H9 (cell line): ENCODE data around the gene FGF6. TPM values are rescaled to one million over a fixed set of nuclear protein-coding genes. Genes with fewer than 3 reads are reported as not detected.

Experiments used
- DNase-seq: peaks from one replicate; pipeline ENCODE4 v3.0.0-alpha.2; 2017
- H2AFZ ChIP-seq: one replicate; pipeline ENCODE4 v1.6.1; 2013; ENCODE audit warnings: mild to moderate bottlenecking, low read length, control low read depth, moderate library complexity
- H2AK5ac ChIP-seq: 2 replicates; pipeline ENCODE4 v1.6.1; 2013; ENCODE audit warnings: low read length, control low read depth, mixed read lengths; ENCODE audit not compliant: insufficient read length
- H2BK120ac ChIP-seq: one replicate; pipeline ENCODE4 v1.6.1; 2013; ENCODE audit warnings: low read depth, mild to moderate bottlenecking, low read length, control low read depth, inconsistent platforms; ENCODE audit not compliant: poor library complexity, severe bottlenecking
- H2BK12ac ChIP-seq: 2 replicates; pipeline ENCODE4 v1.6.1; 2013; ENCODE audit warnings: low read length, control low read depth, mixed read lengths, low read depth; ENCODE audit not compliant: insufficient read length
- H2BK15ac ChIP-seq: 2 replicates; pipeline ENCODE4 v1.6.1; 2013; ENCODE audit warnings: low read depth, low read length, control low read depth
- H2BK20ac ChIP-seq: one replicate; pipeline ENCODE4 v1.6.1; 2013; ENCODE audit warnings: low read depth, mild to moderate bottlenecking, low read length, control low read depth, inconsistent platforms; ENCODE audit not compliant: poor library complexity, severe bottlenecking
- H2BK5ac ChIP-seq: 2 replicates; pipeline ENCODE4 v1.6.1; 2013; ENCODE audit warnings: low read length, control low read depth, mixed read lengths; ENCODE audit not compliant: insufficient read length
- H3K14ac ChIP-seq: 2 replicates; pipeline ENCODE4 v1.6.1; 2013; ENCODE audit warnings: low read length, control low read depth; ENCODE audit not compliant: insufficient read depth
- H3K18ac ChIP-seq: 2 replicates; pipeline ENCODE4 v1.6.1; 2013; ENCODE audit warnings: low read depth, mild to moderate bottlenecking, mixed read lengths, low read length, control low read depth; ENCODE audit not compliant: insufficient read length
- H3K23ac ChIP-seq: 2 replicates; pipeline ENCODE4 v1.6.1; 2013; ENCODE audit warnings: low read length, control low read depth, mixed read lengths, low read depth; ENCODE audit not compliant: insufficient read length
- H3K23me2 ChIP-seq: 2 replicates; pipeline ENCODE4 v1.6.1; 2013; ENCODE audit warnings: low read depth, mild to moderate bottlenecking, mixed read lengths, low read length, control low read depth; ENCODE audit not compliant: insufficient read length, poor library complexity, severe bottlenecking
- H3K27ac ChIP-seq: 2 replicates; pipeline ENCODE4 v1.5.1; 2013; ENCODE audit warnings: low read length, control low read depth, mixed read lengths, low read depth; ENCODE audit not compliant: insufficient read length
- H3K27me3 ChIP-seq: 2 replicates; pipeline ENCODE4 v1.6.1; 2013; ENCODE audit warnings: low read length, control low read depth, inconsistent platforms; ENCODE audit not compliant: insufficient read depth
- H3K4ac ChIP-seq: 2 replicates; pipeline ENCODE4 v1.6.1; 2013; ENCODE audit warnings: low read depth, mild to moderate bottlenecking, control low read depth, inconsistent platforms, low read length, moderate library complexity
- H3K4me1 ChIP-seq: 2 replicates; pipeline ENCODE4 v1.6.1; 2013; ENCODE audit warnings: low read length, control low read depth, inconsistent platforms; ENCODE audit not compliant: insufficient read depth
- H3K4me2 ChIP-seq: 2 replicates; pipeline ENCODE4 v1.6.1; 2013; ENCODE audit warnings: low read length, control low read depth, mixed read lengths; ENCODE audit not compliant: insufficient read length, insufficient read depth
- H3K56ac ChIP-seq: 2 replicates; pipeline ENCODE4 v1.6.1; 2013; ENCODE audit warnings: low read depth, mild to moderate bottlenecking, mixed read lengths, low read length, control low read depth; ENCODE audit not compliant: insufficient read length
- H3K79me1 ChIP-seq: 2 replicates; pipeline ENCODE4 v1.6.1; 2013; ENCODE audit warnings: low read depth, mild to moderate bottlenecking, moderate library complexity, low read length, control low read depth, inconsistent platforms; ENCODE audit not compliant: insufficient read depth, poor library complexity, severe bottlenecking
- H3K79me2 ChIP-seq: 2 replicates; pipeline ENCODE4 v1.6.1; 2013; ENCODE audit warnings: low read length, control low read depth, inconsistent platforms; ENCODE audit not compliant: insufficient read depth
- H3K9ac ChIP-seq: 2 replicates; pipeline ENCODE4 v1.6.1; 2013; ENCODE audit warnings: low read length, control low read depth, mixed read lengths; ENCODE audit not compliant: insufficient read length; ENCODE audit errors: extremely low read depth
- H3K9me3 ChIP-seq: one replicate; pipeline ENCODE4 v1.6.1; 2013; ENCODE audit warnings: low read depth, low read length, inconsistent platforms; ENCODE audit not compliant: control insufficient read depth
- H3T11ph ChIP-seq: one replicate; pipeline ENCODE4 v1.6.1; 2013; ENCODE audit warnings: mild to moderate bottlenecking, low read length, control low read depth, inconsistent platforms
- H4K20me1 ChIP-seq: one replicate; pipeline ENCODE4 v1.6.1; 2013; ENCODE audit not compliant: control insufficient read depth, insufficient read length, insufficient read depth
- H4K5ac ChIP-seq: 2 replicates; pipeline ENCODE4 v1.6.1; 2013; ENCODE audit warnings: low read depth, mild to moderate bottlenecking, mixed read lengths, low read length, control low read depth; ENCODE audit not compliant: insufficient read length
- H4K8ac ChIP-seq: replicated peaks from 2 replicates; pipeline ENCODE4 v1.6.1; 2013; ENCODE audit warnings: low read length, control low read depth, mixed read lengths, low read depth; ENCODE audit not compliant: insufficient read length
- H4K91ac ChIP-seq: 2 replicates; pipeline ENCODE4 v1.6.1; 2013; ENCODE audit warnings: low read depth, mild to moderate bottlenecking, moderate library complexity, mixed read lengths, low read length, control low read depth; ENCODE audit not compliant: insufficient read length
- H3K27ac Mint-ChIP-seq, 3 experiments: 2 replicates in 2 of 3; 3 replicates in 1 of 3; pipeline ENCODE4 v1.8.0; 2020 to 2021; ENCODE audit warnings: mixed read lengths in 3 of 3, mild to moderate bottlenecking in 1 of 3, moderate library complexity in 1 of 3
- H3K27me3 Mint-ChIP-seq: 2 replicates; pipeline ENCODE4 v1.8.0; 2021; ENCODE audit warnings: low read depth, mild to moderate bottlenecking, moderate library complexity, mixed read lengths
- H3K36me3 Mint-ChIP-seq, 3 experiments: 2 replicates in 2 of 3; 3 replicates in 1 of 3; pipeline ENCODE4 v1.8.0; 2020 to 2021; ENCODE audit warnings: low read depth in 3 of 3, mixed read lengths in 3 of 3; ENCODE audit not compliant: insufficient read depth in 1 of 3
- H3K4me1 Mint-ChIP-seq, 2 experiments: 2 replicates each; pipeline ENCODE4 v1.8.0; 2020; ENCODE audit warnings: mixed read lengths in 2 of 2
- H3K4me3 Mint-ChIP-seq, 2 experiments: 2 replicates in 1 of 2; 3 replicates in 1 of 2; pipeline ENCODE4 v1.8.0; 2020 to 2021; ENCODE audit warnings: mild to moderate bottlenecking in 2 of 2, mixed read lengths in 2 of 2, moderate library complexity in 1 of 2
- H3K9me3 Mint-ChIP-seq, 2 experiments: 2 replicates in 1 of 2; 3 replicates in 1 of 2; pipeline ENCODE4 v1.8.0; 2020; ENCODE audit warnings: mild to moderate bottlenecking in 2 of 2, mixed read lengths in 2 of 2, moderate library complexity in 1 of 2
- whole genome bisulfite sequencing: extraction: QIAGEN DNeasy Blood & Tissue Kit; methylation state at CpG from one replicate; pipeline ENCODE4 v1.1.7; 2013; ENCODE audit warnings: missing lambda C conversion rate, low lambda C conversion rate, mixed read lengths; ENCODE audit not compliant: insufficient read length; ENCODE audit errors: extremely low coverage; 5-methylcytosine and 5-hydroxymethylcytosine counted together
- total RNA-seq: library from RNA; stranded (reverse); gene quantifications from 2 replicates; pipeline ENCODE4 v1.2.1, GENCODE V29; 2021
- TF ChIP-seq, protein P1 (sequence below): fragments of 200-600 bp; sonication (generic); conservative IDR thresholded peaks from 3 replicates; pipeline ENCODE4 v1.8.0; 2021; ENCODE audit warnings: antibody characterized with exemption, mild to moderate bottlenecking

FGF6 gene
- total RNA-seq, 1 experiment from 2014 or later: not detected

DNA sequence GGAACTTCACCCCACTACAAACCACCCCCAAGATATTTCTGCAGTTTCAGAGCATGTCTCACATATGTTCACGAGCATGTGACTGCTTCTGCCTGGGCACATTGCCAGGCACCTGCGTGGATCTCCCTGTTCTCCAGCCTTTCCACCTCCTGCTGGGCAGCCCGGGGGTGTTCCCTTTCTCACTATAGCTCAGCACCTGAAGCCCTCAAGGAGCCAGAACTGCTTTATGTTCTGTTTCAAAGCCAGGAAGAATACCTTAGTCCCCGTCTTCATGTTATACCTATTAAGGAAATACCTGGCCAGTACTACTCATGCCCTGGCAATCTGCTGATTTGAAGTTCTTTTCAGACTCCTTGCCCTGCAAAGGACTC lies 4.2 kb upstream of the FGF6 start:
- Histone ChIP-seq H2AFZ (no peak overlapping the region), H4K8ac (no peak overlapping the region), H2BK120ac (no peak overlapping the region), H2BK5ac (no peak overlapping the region), H2BK12ac (no peak overlapping the region), H3K56ac (no peak overlapping the region), H3K27ac (no peak overlapping the region), H3K18ac (no peak overlapping the region), H3T11ph (no peak overlapping the region), H2AK5ac (no peak overlapping the region), H3K23me2 (peaks cover 10% of the 10 kb centered on the region), H3K79me1 (no peaks in the 10 kb centered on the region), H3K4me2 (no peak overlapping the region), H4K91ac (no peak overlapping the region), H3K9ac (no peak overlapping the region), H3K4ac (no peak overlapping the region), H3K9me3 (no peaks in the 10 kb centered on the region), H4K5ac (no peak overlapping the region), H3K27me3 (no peaks in the 10 kb centered on the region), H3K4me1 (peaks cover 8% of the 10 kb centered on the region; the same call in 1 of the 2 replicates), H2BK20ac (no peak overlapping the region), H3K14ac (no peak overlapping the region), H2BK15ac (no peak overlapping the region), H3K23ac (no peak overlapping the region), H4K20me1 (no peaks in the 10 kb centered on the region), H3K79me2 (no peaks in the 10 kb centered on the region)
- no peak overlapping the region for H3K4me3 Mint-ChIP-seq
- peaks cover 52 to 61% of the 10 kb centered on the region in 2 experiments for H3K4me1 Mint-ChIP-seq
- TF ChIP-seq, protein P1, sequence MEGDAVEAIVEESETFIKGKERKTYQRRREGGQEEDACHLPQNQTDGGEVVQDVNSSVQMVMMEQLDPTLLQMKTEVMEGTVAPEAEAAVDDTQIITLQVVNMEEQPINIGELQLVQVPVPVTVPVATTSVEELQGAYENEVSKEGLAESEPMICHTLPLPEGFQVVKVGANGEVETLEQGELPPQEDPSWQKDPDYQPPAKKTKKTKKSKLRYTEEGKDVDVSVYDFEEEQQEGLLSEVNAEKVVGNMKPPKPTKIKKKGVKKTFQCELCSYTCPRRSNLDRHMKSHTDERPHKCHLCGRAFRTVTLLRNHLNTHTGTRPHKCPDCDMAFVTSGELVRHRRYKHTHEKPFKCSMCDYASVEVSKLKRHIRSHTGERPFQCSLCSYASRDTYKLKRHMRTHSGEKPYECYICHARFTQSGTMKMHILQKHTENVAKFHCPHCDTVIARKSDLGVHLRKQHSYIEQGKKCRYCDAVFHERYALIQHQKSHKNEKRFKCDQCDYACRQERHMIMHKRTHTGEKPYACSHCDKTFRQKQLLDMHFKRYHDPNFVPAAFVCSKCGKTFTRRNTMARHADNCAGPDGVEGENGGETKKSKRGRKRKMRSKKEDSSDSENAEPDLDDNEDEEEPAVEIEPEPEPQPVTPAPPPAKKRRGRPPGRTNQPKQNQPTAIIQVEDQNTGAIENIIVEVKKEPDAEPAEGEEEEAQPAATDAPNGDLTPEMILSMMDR: no peak
- DNase-seq: no peak
- peaks cover 8% of the 10 kb centered on the region for H3K27me3 Mint-ChIP-seq
- peaks cover 3 to 12% of the 10 kb centered on the region in 2 experiments; a peak in 4 of 5 replicates for H3K9me3 Mint-ChIP-seq
- peaks cover 0 to 18% (median 11%) of the 10 kb centered on the region in 3 experiments; a peak in 6 of 7 replicates for H3K36me3 Mint-ChIP-seq
- H3K27ac Mint-ChIP-seq: 0 out of 7 replicates have a peak overlapping the region, but pooled peaks of 1 of the 3 experiments have one; percentile 9
- WGBS: no CpG with 5 or more reads among the region's 4 CpGs
